OCI-LY3 (cell line): ENCODE results near the gene ZMYND11.

Experiments
- H2AFZ ChIP-seq: fragments of 200-600, 300-600 bp; shearing (Covaris generic); 2 replicates; pipeline ENCODE4 v1.6.0; 2014; ENCODE audit warnings: antibody characterized with exemption, low read depth, low read length
- H3K27ac ChIP-seq: fragments of 200-600, 300-600 bp; sonication (generic); 2 replicates; pipeline ENCODE4 v1.5.1; 2014; ENCODE audit warnings: mild to moderate bottlenecking, low read length, moderate library complexity, mixed read lengths
- H3K27me3 ChIP-seq: fragments of 200-600, 300-600 bp; sonication (generic); 2 replicates; pipeline ENCODE4 v1.6.1; 2014; ENCODE audit warnings: low read depth, low read length, mixed read lengths
- H3K36me3 ChIP-seq: fragments of 200-600, 300-600 bp; sonication (generic); replicated peaks from 2 replicates; pipeline ENCODE3; 2014; ENCODE audit warnings: low read depth, low read length, mixed read lengths
- H3K4me1 ChIP-seq: fragments of 300-600, 200-600 bp; sonication (generic); 2 replicates; pipeline ENCODE4 v1.6.1; 2014; ENCODE audit warnings: low read length, mixed read lengths
- H3K4me2 ChIP-seq: fragments of 200-600, 300-600 bp; sonication (generic); 2 replicates; pipeline ENCODE4 v1.6.1; 2014; ENCODE audit warnings: low read length, mixed read lengths
- H3K4me3 ChIP-seq: fragments of 300-600, 200-600 bp; sonication (generic); 2 replicates; pipeline ENCODE4 v1.5.1; 2014; ENCODE audit warnings: antibody characterized with exemption, mild to moderate bottlenecking, low read length, moderate library complexity
- H3K79me2 ChIP-seq: fragments of 300-600, 200-600 bp; shearing (Covaris generic); 2 replicates; pipeline ENCODE4 v1.6.1; 2014; ENCODE audit warnings: mild to moderate bottlenecking, low read length, mixed read lengths
- H3K9ac ChIP-seq: fragments of 300-600, 200-600 bp; shearing (Covaris generic); 2 replicates; pipeline ENCODE4 v1.6.0; 2014; ENCODE audit warnings: mild to moderate bottlenecking, low read length, moderate library complexity
- H3K9me3 ChIP-seq: fragments of 200-600, 300-600 bp; shearing (Covaris generic); 2 replicates; pipeline ENCODE4 v1.6.1; 2014; ENCODE audit warnings: low read length, mixed read lengths; ENCODE audit not compliant: insufficient read depth
- H4K20me1 ChIP-seq: fragments of 200-600, 300-600 bp; sonication (generic); 2 replicates; pipeline ENCODE4 v1.6.1; 2016; ENCODE audit warnings: low read length, mixed read lengths; ENCODE audit not compliant: insufficient read depth
- CTCF ChIP-seq: fragments of 200-600, 300-600 bp; sonication (generic); IDR thresholded peaks from 2 replicates; pipeline ENCODE4 v1.5.1; 2014; ENCODE audit warnings: antibody characterized with exemption, low read length, low read depth
- EZH2phosphoT487 ChIP-seq: fragments of 200-600 bp; shearing (Covaris generic); IDR thresholded peaks from 2 replicates; pipeline ENCODE4 v1.6.1; 2018; ENCODE audit warnings: antibody characterized with exemption, mixed run types, low read depth

Gene ZMYND11

GRCh38 chr10:112246-112645 lies 23.0 kb upstream of the ZMYND11 start:
- H3K4me2 ChIP-seq: no peak overlapping the region
- no peak for TF ChIP-seq CTCF
- no peak for TF ChIP-seq EZH2phosphoT487
- no peaks in the 10 kb centered on the region for H3K4me1 ChIP-seq
- no peaks in the 10 kb centered on the region for H3K36me3 ChIP-seq
- H3K27me3 ChIP-seq: no peaks in the 10 kb centered on the region
- no peaks in the 10 kb centered on the region for H3K9me3 ChIP-seq
- H3K4me3 ChIP-seq: no peak overlapping the region
- no peaks in the 10 kb centered on the region for H4K20me1 ChIP-seq
- H3K79me2 ChIP-seq: no peaks in the 10 kb centered on the region
- no peak overlapping the region for H3K27ac ChIP-seq
- H3K9ac ChIP-seq: no peak overlapping the region
- no peak overlapping the region for H2AFZ ChIP-seq

DNA sequence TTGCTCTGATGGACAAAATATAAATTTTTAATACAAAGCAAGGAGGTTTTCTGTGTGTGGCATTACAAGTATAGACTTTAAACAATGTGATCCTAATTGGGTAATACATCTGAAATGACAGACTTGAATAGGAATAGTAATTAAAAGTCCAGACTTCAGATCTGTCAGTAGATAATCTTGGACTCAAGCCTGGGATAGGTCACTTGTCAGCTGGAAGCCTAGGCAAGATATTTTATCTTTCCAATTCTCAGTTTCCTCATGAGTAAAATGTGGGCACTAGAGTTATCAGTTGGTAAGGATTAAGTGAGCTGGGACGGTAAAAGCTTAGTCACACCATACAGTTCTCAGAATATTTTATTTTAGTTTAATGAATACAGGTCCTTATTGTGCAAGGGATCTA lies 10.4 kb upstream of the ZMYND11 start:
- peaks cover 9% of the 10 kb centered on the region for H3K4me1 ChIP-seq
- no peaks in the 10 kb centered on the region for H3K9me3 ChIP-seq
- H3K27me3 ChIP-seq: peaks cover 28% of the 10 kb centered on the region; the same call in 1 of the 2 replicates
- no peaks in the 10 kb centered on the region for H3K79me2 ChIP-seq
- no peaks in the 10 kb centered on the region for H3K36me3 ChIP-seq
- H4K20me1 ChIP-seq: no peaks in the 10 kb centered on the region
- no peak overlapping the region for H3K4me3 ChIP-seq
- no peak overlapping the region for H3K9ac ChIP-seq
- H3K4me2 ChIP-seq: no peak overlapping the region
- TF ChIP-seq CTCF (no peak), EZH2phosphoT487 (no peak)
- H3K27ac ChIP-seq: no peak overlapping the region
- H2AFZ ChIP-seq: no peak overlapping the region

GRCh38 chr10:127612-128432 lies 7.4 kb upstream of the ZMYND11 start:
- Histone ChIP-seq H3K4me3 (peak overlapping the region; percentile 63), H3K4me1 (peaks cover 13% of the 10 kb centered on the region), H3K4me2 (peak overlapping the region; percentile 73), H3K9me3 (no peaks in the 10 kb centered on the region), H3K27ac (no peak overlapping the region), H3K27me3 (peaks cover 27% of the 10 kb centered on the region; the same call in 1 of the 2 replicates), H3K79me2 (no peaks in the 10 kb centered on the region), H4K20me1 (no peaks in the 10 kb centered on the region), H2AFZ (no peak overlapping the region), H3K36me3 (no peaks in the 10 kb centered on the region), H3K9ac (no peak overlapping the region)
- no peak for TF ChIP-seq CTCF
- no peak for TF ChIP-seq EZH2phosphoT487

DNA sequence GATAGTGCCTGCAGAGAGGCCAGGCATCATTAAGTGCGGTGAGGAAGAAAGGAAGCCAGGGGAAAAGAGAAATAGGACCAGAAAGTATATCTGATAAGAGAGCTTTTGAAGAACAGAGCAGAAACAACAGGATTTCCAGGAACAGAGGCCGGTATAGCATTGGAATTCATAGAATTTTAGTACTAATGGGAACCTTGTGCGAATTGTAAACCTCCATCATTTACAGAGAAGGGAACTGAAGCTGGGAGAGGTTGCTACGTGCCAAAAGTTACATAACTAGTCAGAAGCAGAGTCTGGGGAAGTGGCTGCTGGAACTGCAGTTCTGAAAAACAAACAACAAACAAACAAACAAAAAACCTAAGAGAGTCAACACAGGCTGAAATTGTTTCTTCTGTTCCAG lies 5.4 kb upstream of the ZMYND11 start:
- H3K27me3 ChIP-seq: peaks cover 18% of the 10 kb centered on the region; the same call in 1 of the 2 replicates
- no peak overlapping the region for H3K4me3 ChIP-seq
- H3K9me3 ChIP-seq: no peaks in the 10 kb centered on the region
- H3K4me2 ChIP-seq: no peak overlapping the region
- H3K36me3 ChIP-seq: no peaks in the 10 kb centered on the region
- H3K9ac ChIP-seq: no peak overlapping the region
- peaks cover 6% of the 10 kb centered on the region; the same call in 1 of the 2 replicates for H3K79me2 ChIP-seq
- H4K20me1 ChIP-seq: no peaks in the 10 kb centered on the region
- TF ChIP-seq CTCF (no peak), EZH2phosphoT487 (no peak)
- H3K4me1 ChIP-seq: peaks cover 19% of the 10 kb centered on the region
- H2AFZ ChIP-seq: no peak overlapping the region
- H3K27ac ChIP-seq: no peak overlapping the region
